Stomach smooth muscle (tissue), 2 donors: ENCODE data around the gene LDLRAD4.
"Not testable (repeated sequence)": the region's sequence is repeated elsewhere in the genome, so short reads cannot be mapped to it uniquely, and the experiment has no call there.

Source experiments
- H3K27ac ChIP-seq: one replicate; pipeline ENCODE4 v1.7.0; 2013; ENCODE audit warnings: mild to moderate bottlenecking, low read length, inconsistent platforms
- H3K27me3 ChIP-seq, 2 donors: one replicate each; pipeline ENCODE4 v1.7.0; 2013; ENCODE audit warnings: low read length in 2 of 2; ENCODE audit not compliant: insufficient read depth in 2 of 2, control insufficient read depth in 1 of 2
- H3K36me3 ChIP-seq, 2 donors: one replicate each; pipeline ENCODE4 v1.7.0; 2013; ENCODE audit warnings: low read length in 2 of 2; ENCODE audit not compliant: control insufficient read depth in 2 of 2, insufficient read depth in 2 of 2
- H3K4me1 ChIP-seq: one replicate; pipeline ENCODE4 v1.7.0; 2013; ENCODE audit warnings: low read length; ENCODE audit not compliant: control insufficient read depth, insufficient read depth
- H3K4me3 ChIP-seq, 2 donors: one replicate each; pipeline ENCODE4 v1.7.0; 2013; ENCODE audit warnings: low read length in 2 of 2
- H3K9ac ChIP-seq, 2 donors: one replicate each; pipeline ENCODE4 v1.7.0; 2013; ENCODE audit warnings: low read length in 2 of 2, mild to moderate bottlenecking in 1 of 2
- H3K9me3 ChIP-seq, 2 donors: one replicate each; pipeline ENCODE4 v1.7.0; 2013; ENCODE audit warnings: low read length in 2 of 2; ENCODE audit not compliant: control insufficient read depth in 2 of 2
- donor health status: healthy.
- donor health status: Pancreatic carcinoma.

Gene LDLRAD4

GRCh38 chr18:13603304-13604019 lies 384.9 kb downstream of the LDLRAD4 start:
- Histone ChIP-seq H3K36me3 (peaks cover 0 to 2% of the 10 kb centered on the region in 2 donors), H3K27me3 (no peaks in the 10 kb centered on the region), H3K9ac (no peak overlapping the region), H3K4me1 (peaks cover 4% of the 10 kb centered on the region), H3K27ac (no peak overlapping the region), H3K9me3 (peaks cover 0 to 3% of the 10 kb centered on the region in 2 donors), H3K4me3 (no peak overlapping the region)

- H3K4me3 ChIP-seq, result no peak overlapping the region
- peaks cover 0 to 2% of the 10 kb centered on the region in 2 donors for H3K36me3 ChIP-seq
- no peaks in the 10 kb centered on the region for H3K27me3 ChIP-seq
- H3K9me3 ChIP-seq, result no peaks in the 10 kb centered on the region
- H3K9ac ChIP-seq, result no peak overlapping the region
- no peak overlapping the region for H3K27ac ChIP-seq
- H3K4me1 ChIP-seq, result peaks cover 4% of the 10 kb centered on the region
These were observed 386.2 kb downstream of the LDLRAD4 start for GRCh38 chr18:13604786-13605185.

GRCh38 chr18:13605477-13605876 lies 386.9 kb downstream of the LDLRAD4 start:
- peaks cover 0 to 2% of the 10 kb centered on the region in 2 donors for H3K36me3 ChIP-seq
- H3K4me3 ChIP-seq, result no peak overlapping the region
- peaks cover 4% of the 10 kb centered on the region for H3K4me1 ChIP-seq
- H3K9ac ChIP-seq, result no peak overlapping the region
- no peaks in the 10 kb centered on the region for H3K27me3 ChIP-seq
- H3K9me3 ChIP-seq, result no peaks in the 10 kb centered on the region
- H3K27ac ChIP-seq, result no peak overlapping the region

GRCh38 chr18:13605901-13606300 lies 387.3 kb downstream of the LDLRAD4 start:
- Histone ChIP-seq H3K27me3 (no peaks in the 10 kb centered on the region), H3K27ac (no peak overlapping the region), H3K9ac (no peak overlapping the region), H3K4me3 (no peak overlapping the region), H3K4me1 (peaks cover 4% of the 10 kb centered on the region), H3K36me3 (peaks cover 0 to 2% of the 10 kb centered on the region in 2 donors), H3K9me3 (no peaks in the 10 kb centered on the region)

- peaks cover 11% of the 10 kb centered on the region for H3K4me1 ChIP-seq
- H3K4me3 ChIP-seq, result no peak overlapping the region
- peaks cover 0 to 2% of the 10 kb centered on the region in 2 donors for H3K36me3 ChIP-seq
- H3K27ac ChIP-seq, result no peak overlapping the region
- no peaks in the 10 kb centered on the region for H3K9me3 ChIP-seq
- H3K9ac ChIP-seq, result no peak overlapping the region
- H3K27me3 ChIP-seq, result no peaks in the 10 kb centered on the region
These were observed 388.2 kb downstream of the LDLRAD4 start for GRCh38 chr18:13606604-13607254.

GRCh38 chr18:13608024-13608562 lies 389.5 kb downstream of the LDLRAD4 start:
- H3K27ac ChIP-seq, H3K4me3 ChIP-seq, H3K9me3 ChIP-seq, H3K36me3 ChIP-seq, H3K9ac ChIP-seq, H3K27me3 ChIP-seq: not testable (repeated sequence)
- peaks cover 24% of the 10 kb centered on the region for H3K4me1 ChIP-seq

- H3K9ac ChIP-seq, result no peak overlapping the region
- H3K27ac ChIP-seq, result no peak overlapping the region
- no peak overlapping the region for H3K4me3 ChIP-seq
- no peaks in the 10 kb centered on the region for H3K36me3 ChIP-seq
- H3K4me1 ChIP-seq, result peaks cover 27% of the 10 kb centered on the region
- H3K27me3 ChIP-seq, result no peaks in the 10 kb centered on the region
- no peaks in the 10 kb centered on the region for H3K9me3 ChIP-seq
These were observed 390.4 kb downstream of the LDLRAD4 start for GRCh38 chr18:13608791-13609532.

- Histone ChIP-seq H3K4me3 (peak overlapping the region; percentile 61 to 78), H3K4me1 (peaks cover 32% of the 10 kb centered on the region), H3K36me3 (no peaks in the 10 kb centered on the region), H3K9ac (peak overlapping the region; percentile 61 to 78), H3K9me3 (no peaks in the 10 kb centered on the region), H3K27ac (peak overlapping the region; percentile 96), H3K27me3 (no peaks in the 10 kb centered on the region)
These were observed 392.1 kb downstream of the LDLRAD4 start for GRCh38 chr18:13610555-13611141.

- Histone ChIP-seq H3K4me1 (peaks cover 32% of the 10 kb centered on the region), H3K9ac (peak overlapping the region; percentile 61 to 78), H3K4me3 (peak overlapping the region; percentile 61 to 78), H3K27ac (peak overlapping the region; percentile 96), H3K27me3 (no peaks in the 10 kb centered on the region), H3K9me3 (no peaks in the 10 kb centered on the region), H3K36me3 (no peaks in the 10 kb centered on the region)
These were observed 392.6 kb downstream of the LDLRAD4 start for GRCh38 chr18:13611142-13611600.

GRCh38 chr18:13611601-13612195 lies 393.1 kb downstream of the LDLRAD4 start:
- Histone ChIP-seq H3K36me3 (no peaks in the 10 kb centered on the region), H3K4me1 (peaks cover 32% of the 10 kb centered on the region), H3K27ac (peak overlapping the region; percentile 96), H3K9ac (peak overlapping the region; percentile 61 to 78), H3K4me3 (peak overlapping the region; percentile 61 to 78), H3K9me3 (no peaks in the 10 kb centered on the region), H3K27me3 (no peaks in the 10 kb centered on the region)
